ENCODE data around the gene PNPLA8.

The PNPLA8 gene

GRCh38 chr7:108525327-108525984, 479 bp downstream of the PNPLA8 start (continued):
- TF ChIP-seq ZNF76 (tag by site-specific recombination; IDR thresholded peaks at IDR 0.05; ENCODE audit: borderline replicate concordance, low read depth) (no peak), YY1 (tag by site-specific recombination; IDR thresholded peaks at IDR 0.05) (no peak)

- H3K27ac ChIP-seq (ENCODE audit: extremely low read depth, low read depth, low read length) = no peak overlapping the region
- ChIA-PET POLR2A (no interaction called here), CTCF (no interaction called here)
- peaks cover 0 to 6% of the 10 kb centered on the region in 2 experiments; a peak in 2 of 3 replicates for H3K36me3 ChIP-seq (ENCODE audit: control insufficient read depth in 2 of 2, insufficient read depth in 1 of 2, low read length in 2 of 2)
- H3K4me1 ChIP-seq (ENCODE audit: control insufficient read depth, insufficient read depth, low read length) = peaks cover 2% of the 10 kb centered on the region; the same call in 1 of the 2 replicates
- no peaks in the 10 kb centered on the region for H3K9me3 ChIP-seq (ENCODE audit: control insufficient read depth, insufficient read depth, low read depth, low read length)
- H3K4me3 ChIP-seq (ENCODE audit: low read depth, low read length) = no peak overlapping the region
- TF ChIP-seq FEZF1 (tag by site-specific recombination; IDR thresholded peaks at IDR 0.05) (0 out of 2 replicates have a peak, but pooled peaks have one; percentile 6), ZNF416 (tag by site-specific recombination; IDR thresholded peaks at IDR 0.05) (no peak), REPIN1 (tag by site-specific recombination; IDR thresholded peaks at IDR 0.05; ENCODE audit: low read depth) (no peak), ZNF626 (tag by site-specific recombination; IDR thresholded peaks at IDR 0.05) (no peak), ZNF664 (tag by site-specific recombination; IDR thresholded peaks at IDR 0.05) (0 out of 2 replicates have a peak, but pooled peaks have one; percentile 5), ZNF366 (tag by site-specific recombination; conservative IDR thresholded peaks at IDR 0.05) (0 out of 2 replicates have a peak, but pooled peaks have one; percentile 13), PRDM1 (tag by site-specific recombination; IDR thresholded peaks at IDR 0.05) (no peak), PRDM6 (tag by site-specific recombination; IDR thresholded peaks at IDR 0.05) (no peak)
These were observed 3.2 kb downstream of the PNPLA8 start for GRCh38 chr7:108522780-108523179.

GRCh38 chr7:108517951-108518350, 8.0 kb downstream of the PNPLA8 start:
- no peak overlapping the region for H3K4me3 ChIP-seq (ENCODE audit: low read depth, low read length)
- ChIA-PET CTCF (interaction anchor here (0.8 to 1.2 kb wide), 2 partner anchors 21 to 64 kb away, joined by 4 read pairs; no protein-coding TSS in a partner anchor), POLR2A (no interaction called here)
- H3K4me1 ChIP-seq (ENCODE audit: control insufficient read depth, insufficient read depth, low read length) = no peaks in the 10 kb centered on the region
- no peak overlapping the region for H3K27ac ChIP-seq (ENCODE audit: extremely low read depth, low read depth, low read length)
- H3K9me3 ChIP-seq (ENCODE audit: control insufficient read depth, insufficient read depth, low read depth, low read length) = no peaks in the 10 kb centered on the region
- H3K36me3 ChIP-seq (ENCODE audit: control insufficient read depth in 2 of 2, insufficient read depth in 1 of 2, low read length in 2 of 2) = peaks cover 0 to 22% of the 10 kb centered on the region in 2 experiments; a peak in 2 of 3 replicates
- TF ChIP-seq GLI2 (tag by site-specific recombination; IDR thresholded peaks at IDR 0.05; ENCODE audit: borderline replicate concordance, low read depth) (no peak), ZNF350 (tag by site-specific recombination; IDR thresholded peaks at IDR 0.05) (no peak), ZIC2 (tag by site-specific recombination; IDR thresholded peaks at IDR 0.05) (no peak), HIC1 (tag by site-specific recombination; IDR thresholded peaks at IDR 0.05) (no peak), ZFP3 (tag by site-specific recombination; IDR thresholded peaks at IDR 0.05; ENCODE audit: low read depth) (no peak), ZNF610 (tag by site-specific recombination; IDR thresholded peaks at IDR 0.05; ENCODE audit: borderline replicate concordance) (no peak), CTCF (tag by site-specific recombination; IDR thresholded peaks at IDR 0.05) (no peak), ZNF398 (tag by site-specific recombination; IDR thresholded peaks at IDR 0.05) (no peak), OSR2 (tag by site-specific recombination; IDR thresholded peaks at IDR 0.05) (no peak), ZNF239 (tag by site-specific recombination; IDR thresholded peaks at IDR 0.05) (no peak), ZNF549 (tag by site-specific recombination; IDR thresholded peaks at IDR 0.05) (no peak), ZNF248 (tag by site-specific recombination; IDR thresholded peaks at IDR 0.05) (no peak)

Measured in HEK293 (cell line).